Transverse colon (tissue), 1 donor: ENCODE data around the gene PIK3CD.

Experiments used
- EP300 ChIP-seq: sonication (generic); formaldehyde crosslinking; IDR thresholded peaks from one replicate; pipeline ENCODE4 v1.6.1; 2017; ENCODE audit warnings: antibody characterized with exemption, low read depth
- POLR2A ChIP-seq: fragments of 450-650 bp; IDR thresholded peaks from one replicate; pipeline ENCODE4 v1.6.1; 2016; ENCODE audit warnings: antibody characterized with exemption, mild to moderate bottlenecking, moderate library complexity

DNA sequence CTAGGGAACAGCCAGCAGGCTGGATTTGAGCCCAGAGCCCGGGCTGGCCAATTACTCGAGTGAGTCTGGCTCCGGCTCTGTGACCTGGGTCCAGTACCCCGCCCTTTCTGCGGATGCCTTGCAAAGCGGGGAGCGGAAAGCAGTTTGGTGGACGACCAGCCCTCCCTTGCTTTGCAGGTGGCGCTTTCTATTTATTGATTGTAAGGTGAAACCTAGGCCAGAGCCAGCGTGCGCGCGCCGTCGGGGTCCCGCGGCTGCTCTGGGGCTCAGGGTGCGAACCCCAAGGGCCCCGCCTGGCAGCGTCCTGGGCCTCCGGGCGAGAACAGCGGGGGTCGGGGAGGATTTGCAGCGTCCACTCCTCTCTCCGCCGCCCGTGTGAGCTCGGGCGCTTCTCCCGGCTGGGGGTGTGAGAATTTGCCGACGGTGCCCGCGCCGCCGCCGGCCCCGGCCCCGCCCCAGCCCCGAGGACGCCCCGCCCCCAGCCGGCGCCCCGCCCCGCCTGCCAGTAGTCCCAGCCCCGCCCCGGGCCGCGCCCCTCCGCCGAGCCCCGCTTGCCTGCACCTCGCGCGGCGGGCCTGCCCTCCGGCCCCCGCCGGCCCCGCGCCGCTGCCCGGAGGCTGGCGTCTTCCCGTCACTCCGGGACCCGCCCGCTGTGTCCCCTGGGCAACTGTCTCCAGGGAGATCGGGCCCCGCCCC is 37.6 kb downstream of the PIK3CD start:
- TF ChIP-seq EP300 (no peak), POLR2A (no peak)
